HFF-Myc (cell line): ENCODE results near the gene SLC12A7.

Experiments used
- DNase-seq: peaks from one replicate; pipeline ENCODE4 v3.0.0-alpha.2; 2011; ENCODE audit warnings: low read depth; ENCODE audit errors: extremely low read depth
- H3K4me3 ChIP-seq: replicated peaks from 2 replicates; pipeline ENCODE4 v1.5.1; 2011; ENCODE audit warnings: low read depth, mild to moderate bottlenecking, control low read depth, low read length
- TF ChIP-seq, protein P1 (sequence below): IDR thresholded peaks from 2 replicates; pipeline ENCODE4 v1.5.1; 2012; ENCODE audit warnings: mild to moderate bottlenecking, low read depth, low read length, control low read depth; ENCODE audit errors: missing control alignments

Gene SLC12A7

DNA sequence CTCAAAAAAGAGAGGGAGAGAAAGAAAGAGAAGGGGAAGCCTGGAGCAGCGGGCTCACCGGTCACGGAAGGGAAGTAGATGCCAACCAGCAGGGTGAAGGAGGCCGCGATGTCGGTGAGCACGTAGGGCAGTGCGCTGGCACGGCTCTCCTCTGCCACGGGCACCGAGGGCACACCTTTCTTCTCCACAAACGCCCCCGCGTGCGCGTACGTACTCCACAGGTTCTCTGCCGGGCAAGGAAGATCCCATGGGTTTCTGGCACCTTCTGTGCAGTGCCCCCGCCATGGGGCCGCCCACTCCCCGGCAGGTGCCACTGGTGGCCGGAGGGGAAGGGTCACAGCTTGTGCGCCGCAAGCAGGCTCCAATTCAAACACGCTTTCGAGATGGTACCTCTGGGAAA lies 30.3 kb downstream of the SLC12A7 start:
- TF ChIP-seq, protein P1, sequence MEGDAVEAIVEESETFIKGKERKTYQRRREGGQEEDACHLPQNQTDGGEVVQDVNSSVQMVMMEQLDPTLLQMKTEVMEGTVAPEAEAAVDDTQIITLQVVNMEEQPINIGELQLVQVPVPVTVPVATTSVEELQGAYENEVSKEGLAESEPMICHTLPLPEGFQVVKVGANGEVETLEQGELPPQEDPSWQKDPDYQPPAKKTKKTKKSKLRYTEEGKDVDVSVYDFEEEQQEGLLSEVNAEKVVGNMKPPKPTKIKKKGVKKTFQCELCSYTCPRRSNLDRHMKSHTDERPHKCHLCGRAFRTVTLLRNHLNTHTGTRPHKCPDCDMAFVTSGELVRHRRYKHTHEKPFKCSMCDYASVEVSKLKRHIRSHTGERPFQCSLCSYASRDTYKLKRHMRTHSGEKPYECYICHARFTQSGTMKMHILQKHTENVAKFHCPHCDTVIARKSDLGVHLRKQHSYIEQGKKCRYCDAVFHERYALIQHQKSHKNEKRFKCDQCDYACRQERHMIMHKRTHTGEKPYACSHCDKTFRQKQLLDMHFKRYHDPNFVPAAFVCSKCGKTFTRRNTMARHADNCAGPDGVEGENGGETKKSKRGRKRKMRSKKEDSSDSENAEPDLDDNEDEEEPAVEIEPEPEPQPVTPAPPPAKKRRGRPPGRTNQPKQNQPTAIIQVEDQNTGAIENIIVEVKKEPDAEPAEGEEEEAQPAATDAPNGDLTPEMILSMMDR: no peak
- DNase-seq: no peak
- no peak overlapping the region for H3K4me3 ChIP-seq

DNA sequence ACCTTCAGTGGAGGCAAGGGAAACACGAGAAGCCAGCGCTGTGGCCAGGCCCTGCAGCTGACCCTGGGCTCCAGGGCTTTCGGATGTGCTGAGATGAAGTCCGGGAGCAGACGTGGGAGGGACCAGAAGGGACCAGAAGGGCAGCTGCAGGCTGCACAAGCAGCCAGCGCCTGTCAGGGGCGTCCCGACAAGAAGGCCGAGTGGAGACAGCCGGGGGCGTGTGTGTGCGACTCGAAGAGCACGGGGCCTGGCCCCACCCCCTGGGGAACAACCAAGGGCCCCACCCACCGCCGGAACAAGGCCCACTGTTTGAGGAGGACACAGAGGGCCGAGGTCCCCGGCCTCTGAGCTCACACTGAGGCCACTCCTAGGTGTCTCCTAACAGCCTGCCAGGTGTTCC lies 31.4 kb downstream of the SLC12A7 start:
- no peak for DNase-seq
- H3K4me3 ChIP-seq: no peak overlapping the region
- TF ChIP-seq, protein P1: no peak

DNA sequence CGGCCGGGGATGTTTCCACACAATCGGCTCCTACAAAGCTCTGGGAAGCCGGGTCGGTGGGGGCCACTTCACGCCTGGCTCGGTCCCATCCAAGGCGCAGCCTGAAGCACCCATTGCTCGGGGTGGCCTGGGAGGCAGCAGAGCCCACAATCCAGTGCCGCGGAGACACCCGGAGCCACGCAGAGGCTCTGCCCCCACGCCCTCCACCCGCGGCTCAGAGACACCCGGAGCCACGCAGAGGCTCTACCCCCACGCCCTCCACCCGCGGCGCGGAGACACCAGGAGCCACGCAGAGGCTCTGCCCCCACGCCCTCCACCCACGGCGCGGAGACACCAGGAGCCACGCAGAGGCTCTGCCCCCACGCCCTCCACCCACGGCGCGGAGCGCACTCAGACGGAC lies 31.9 kb downstream of the SLC12A7 start:
- no peak overlapping the region for H3K4me3 ChIP-seq
- TF ChIP-seq, protein P1: no peak
- DNase-seq: no peak

DNA sequence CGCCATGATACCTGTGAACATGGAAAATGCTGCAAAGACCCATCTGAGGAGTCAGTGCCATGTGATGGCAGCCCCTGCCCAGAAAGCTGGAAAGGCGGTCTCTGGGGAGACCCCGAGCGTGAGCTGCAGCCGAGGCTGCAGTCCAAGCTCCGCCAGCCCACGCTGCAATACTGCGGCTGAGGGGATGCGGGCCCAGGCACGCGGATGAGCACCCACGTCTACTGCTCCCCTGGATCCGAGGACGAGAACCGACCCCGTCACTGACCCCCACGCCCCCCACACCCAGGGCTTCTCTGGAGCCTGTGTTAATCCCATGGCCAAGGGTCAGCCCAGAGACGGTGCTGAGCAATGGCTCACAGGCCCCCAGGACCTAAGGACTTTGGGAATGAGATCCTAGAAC lies 32.4 kb downstream of the SLC12A7 start:
- DNase-seq: no peak
- no peak overlapping the region for H3K4me3 ChIP-seq
- TF ChIP-seq, protein P1: no peak

DNA sequence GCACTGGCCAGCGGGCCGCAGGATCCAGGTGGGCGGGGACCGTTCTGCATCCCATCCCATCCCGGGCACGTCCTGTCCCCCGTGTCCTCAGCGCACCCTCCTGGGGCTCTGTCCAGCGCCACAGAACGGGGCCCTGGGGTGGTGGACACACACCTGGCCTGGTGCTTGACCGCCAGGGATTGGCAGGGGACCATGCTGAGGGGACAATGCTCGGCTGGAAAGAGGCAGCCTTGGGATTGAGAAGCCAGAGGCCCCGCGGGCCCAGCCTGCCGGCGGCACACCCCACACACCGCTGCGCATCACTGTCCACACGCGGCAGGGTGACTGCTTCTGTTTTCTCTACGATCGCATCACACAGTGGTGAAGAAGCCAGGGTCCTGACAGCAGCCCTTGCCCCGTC lies 33.0 kb downstream of the SLC12A7 start:
- no peak for DNase-seq
- TF ChIP-seq, protein P1: no peak
- H3K4me3 ChIP-seq: no peak overlapping the region

DNA sequence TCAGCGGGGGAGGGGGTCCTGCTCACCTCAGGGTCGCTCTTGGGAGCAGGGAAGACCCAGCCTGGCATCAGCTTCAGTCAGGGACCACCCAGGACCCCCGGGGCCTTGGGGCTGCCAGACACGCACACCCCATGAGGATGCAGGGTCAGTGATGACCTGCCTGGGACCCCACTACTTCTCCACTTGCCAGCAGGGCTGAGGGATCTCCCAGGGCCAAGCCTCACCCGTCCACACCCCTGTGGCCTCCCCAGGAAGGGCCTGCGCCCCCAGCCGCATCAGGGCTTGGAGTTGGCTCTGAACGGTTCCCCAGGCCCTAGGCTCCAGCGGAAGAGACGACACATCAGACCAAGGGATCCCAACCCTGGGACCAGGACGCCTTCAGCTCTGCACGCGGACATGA lies 33.7 kb downstream of the SLC12A7 start:
- DNase-seq: no peak
- TF ChIP-seq, protein P1: no peak
- H3K4me3 ChIP-seq: no peak overlapping the region

DNA sequence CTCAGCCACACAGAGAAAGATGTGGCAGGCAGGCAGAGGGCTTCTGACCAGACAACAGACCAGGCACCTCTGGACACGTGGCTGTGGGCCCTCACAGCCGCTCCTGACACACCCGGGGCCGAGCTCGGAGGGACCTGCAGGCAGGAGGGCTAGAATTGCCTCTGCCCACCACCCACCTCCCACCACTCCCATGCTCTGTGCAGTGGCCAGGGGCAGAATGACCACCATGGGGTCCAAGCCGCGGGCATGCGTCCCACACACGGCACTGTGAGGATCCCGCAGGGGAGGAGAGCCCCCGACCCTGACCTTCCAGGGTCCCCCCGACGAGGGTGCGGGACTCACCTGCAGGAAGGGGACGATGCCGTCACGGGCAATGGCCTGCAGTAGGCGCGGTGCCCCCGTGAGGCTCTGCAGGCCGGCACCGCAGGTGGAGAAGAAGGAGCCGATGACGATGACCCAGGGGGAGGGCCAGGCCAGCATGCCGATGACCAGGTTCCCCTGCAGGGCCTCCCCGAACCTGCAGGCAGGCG lies 34.3 kb downstream of the SLC12A7 start:
- no peak for DNase-seq
- H3K4me3 ChIP-seq: no peak overlapping the region
- TF ChIP-seq, protein P1: no peak
